Prostate gland (tissue), 2 donors: ENCODE data around the gene PARP8. TPM values are rescaled to one million over a fixed set of nuclear protein-coding genes. Genes with fewer than 3 reads are reported as not detected.
"Not testable (repeated sequence)": the region's sequence is repeated elsewhere in the genome, so short reads cannot be mapped to it uniquely, and the experiment has no call there.

Experiments used
- DNase-seq: peaks from one replicate; pipeline ENCODE4 v3.0.0-alpha.2; 2019; ENCODE audit warnings: low spot score
- H3K27ac ChIP-seq, 2 donors: fragments of 200-600 bp; sonication (generic); 2 replicates each; pipeline ENCODE4 v1.5.1; 2017 to 2019
- H3K27me3 ChIP-seq: fragments of 200-600 bp; sonication (generic); replicated peaks from 2 replicates; pipeline ENCODE4 v1.5.1; 2019; ENCODE audit not compliant: insufficient read depth
- H3K36me3 ChIP-seq, 2 donors: fragments of 200-600 bp; sonication (generic); 1 replicate in 1 of 2; 2 replicates in 1 of 2; pipeline versions ENCODE4 v1.5.1 to v1.8.1; 2017 to 2019
- H3K4me1 ChIP-seq: fragments of 200-600 bp; sonication (generic); replicated peaks from 2 replicates; pipeline ENCODE4 v1.5.1; 2019
- H3K4me3 ChIP-seq, 2 donors: fragments of 200-600 bp; sonication (generic); 2 replicates each; pipeline ENCODE4 v1.5.1; 2017 to 2019
- H3K9me3 ChIP-seq: fragments of 200-600 bp; sonication (generic); 2 replicates; pipeline ENCODE4 v1.5.1; 2017
- POLR2A ChIP-seq: fragments of 450-650 bp; IDR thresholded peaks from one replicate; pipeline ENCODE4 v1.6.1; 2016; ENCODE audit warnings: antibody characterized with exemption, mild to moderate bottlenecking
- POLR2AphosphoS5 ChIP-seq: sonication (generic); formaldehyde crosslinking; IDR thresholded peaks from one replicate; pipeline ENCODE4 v1.6.1; 2017; ENCODE audit warnings: antibody characterized with exemption
- WGBS: methylation state at CpG from one replicate; pipeline ENCODE4 v1.1.5; 2018; 5-methylcytosine and 5-hydroxymethylcytosine counted together
- intact Hi-C: fragments of 100-400 bp; cut with DNase I; formaldehyde crosslinking; loops from one replicate; pipeline ENCODE4 v1.14.2; 2022
- total RNA-seq, 2 donors: library from RNA; depleted of rRNA; stranded (reverse); fragments of >200 nt; gene quantifications; one replicate each; pipeline ENCODE4 v1.1.0, GENCODE V29; 2016
- TF ChIP-seq, protein P1 (sequence below), 4 experiments: fragments of 200-600 bp in 2 of 4; fragments of 450-650 bp in 2 of 4; sonication (generic) in 2 of 4; IDR thresholded peaks; 1 replicate in 3 of 4; 2 replicates in 1 of 4; pipeline ENCODE4 v1.5.1; 2016 to 2019; ENCODE audit warnings: antibody characterized with exemption in 4 of 4, mild to moderate bottlenecking in 2 of 4, moderate library complexity in 2 of 4

PARP8 gene
- total RNA-seq, 2 donors from 2014 or later: 21.8 TPM

DNA sequence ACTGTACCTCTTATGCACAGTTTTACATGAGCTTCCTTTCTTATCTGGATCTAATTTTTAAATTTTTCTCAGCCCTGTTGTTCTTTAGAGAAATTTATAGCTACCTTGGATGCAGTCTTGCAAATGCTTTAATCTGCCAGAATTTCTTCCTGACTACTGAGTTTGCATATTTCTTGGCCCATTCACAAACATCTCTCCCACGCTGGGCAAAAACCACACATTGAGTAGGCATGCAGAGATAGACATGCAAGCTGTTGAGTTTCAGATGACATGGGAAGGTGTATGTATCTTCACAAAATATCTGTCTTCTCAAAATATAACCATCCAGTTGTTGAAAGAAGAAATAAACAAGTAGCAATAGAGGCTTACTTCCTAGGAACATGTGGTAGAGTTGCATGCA lies 101.2 kb downstream of the PARP8 start:
- no peaks in the 10 kb centered on the region for H3K36me3 ChIP-seq
- no peaks in the 10 kb centered on the region for H3K9me3 ChIP-seq
- H3K27ac ChIP-seq: no peak overlapping the region
- 72% methylated on average over 1 of the region's 1 CpG for WGBS
- TF ChIP-seq, protein P1, sequence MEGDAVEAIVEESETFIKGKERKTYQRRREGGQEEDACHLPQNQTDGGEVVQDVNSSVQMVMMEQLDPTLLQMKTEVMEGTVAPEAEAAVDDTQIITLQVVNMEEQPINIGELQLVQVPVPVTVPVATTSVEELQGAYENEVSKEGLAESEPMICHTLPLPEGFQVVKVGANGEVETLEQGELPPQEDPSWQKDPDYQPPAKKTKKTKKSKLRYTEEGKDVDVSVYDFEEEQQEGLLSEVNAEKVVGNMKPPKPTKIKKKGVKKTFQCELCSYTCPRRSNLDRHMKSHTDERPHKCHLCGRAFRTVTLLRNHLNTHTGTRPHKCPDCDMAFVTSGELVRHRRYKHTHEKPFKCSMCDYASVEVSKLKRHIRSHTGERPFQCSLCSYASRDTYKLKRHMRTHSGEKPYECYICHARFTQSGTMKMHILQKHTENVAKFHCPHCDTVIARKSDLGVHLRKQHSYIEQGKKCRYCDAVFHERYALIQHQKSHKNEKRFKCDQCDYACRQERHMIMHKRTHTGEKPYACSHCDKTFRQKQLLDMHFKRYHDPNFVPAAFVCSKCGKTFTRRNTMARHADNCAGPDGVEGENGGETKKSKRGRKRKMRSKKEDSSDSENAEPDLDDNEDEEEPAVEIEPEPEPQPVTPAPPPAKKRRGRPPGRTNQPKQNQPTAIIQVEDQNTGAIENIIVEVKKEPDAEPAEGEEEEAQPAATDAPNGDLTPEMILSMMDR (IDR thresholded peaks at IDR 0.05): no peak
- no peak for TF ChIP-seq POLR2AphosphoS5
- no peak for TF ChIP-seq POLR2A
- H3K27me3 ChIP-seq: no peaks in the 10 kb centered on the region
- no peak for DNase-seq
- intact Hi-C loops: no loop called here
- H3K4me1 ChIP-seq: no peaks in the 10 kb centered on the region
- no peak overlapping the region for H3K4me3 ChIP-seq

- TF ChIP-seq, protein P1 (IDR thresholded peaks at IDR 0.05): no peak
- TF ChIP-seq POLR2AphosphoS5 (no peak), POLR2A (no peak)
- DNase-seq: no peak
- WGBS: 89% methylated on average over 4 of the region's 4 CpGs
These were observed 102.2 kb downstream of the PARP8 start for GRCh38 chr5:50768634-50769033.

DNA sequence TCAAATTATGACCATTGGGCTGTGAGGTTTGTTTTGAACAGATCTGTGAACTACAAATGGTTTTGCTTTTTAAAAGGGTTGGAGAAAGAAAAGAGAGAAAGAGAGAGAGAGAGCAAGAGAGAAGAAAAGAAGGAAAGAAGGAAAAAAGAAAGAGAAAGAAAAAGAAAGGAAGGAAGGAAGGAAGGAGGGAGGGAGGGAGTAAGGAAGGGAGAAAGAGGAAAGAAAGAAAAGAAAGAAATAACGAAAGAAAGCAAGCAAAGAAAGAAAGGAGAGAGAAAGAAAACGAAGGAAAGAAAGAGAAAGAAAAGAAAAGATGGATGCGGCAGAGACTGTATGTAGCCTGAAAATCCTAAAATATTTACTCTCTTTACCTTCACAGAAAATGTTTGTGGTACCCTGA lies 104.0 kb downstream of the PARP8 start:
- Histone ChIP-seq H3K9me3 (no peaks in the 10 kb centered on the region), H3K4me1 (no peaks in the 10 kb centered on the region), H3K4me3 (no peak overlapping the region), H3K27me3 (no peaks in the 10 kb centered on the region), H3K27ac (no peak overlapping the region), H3K36me3 (no peaks in the 10 kb centered on the region)
- 94% methylated on average over 3 of the region's 3 CpGs for WGBS
- intact Hi-C loops: no loop called here
- DNase-seq: no peak
- no peak for TF ChIP-seq POLR2AphosphoS5
- TF ChIP-seq, protein P1 (IDR thresholded peaks at IDR 0.05): no peak
- no peak for TF ChIP-seq POLR2A

More at GRCh38 chr5:50768634-50769033, 102.2 kb downstream of the PARP8 start:
- H3K27ac ChIP-seq: no peak overlapping the region
- intact Hi-C loops: no loop called here
- no peak overlapping the region for H3K4me3 ChIP-seq
- no peaks in the 10 kb centered on the region for H3K27me3 ChIP-seq
- no peaks in the 10 kb centered on the region for H3K9me3 ChIP-seq
- no peaks in the 10 kb centered on the region for H3K4me1 ChIP-seq
- H3K36me3 ChIP-seq: no peaks in the 10 kb centered on the region

GRCh38 chr5:50774446-50775175 lies 108.2 kb downstream of the PARP8 start:
- H3K4me1 ChIP-seq, H3K36me3 ChIP-seq, H3K4me3 ChIP-seq, intact Hi-C loops, H3K27me3 ChIP-seq, DNase-seq, H3K9me3 ChIP-seq, H3K27ac ChIP-seq: not testable (repeated sequence)
- 97% methylated on average over 36 of the region's 51 CpGs for WGBS

GRCh38 chr5:50786073-50786472 lies 119.6 kb downstream of the PARP8 start:
- no peaks in the 10 kb centered on the region for H3K36me3 ChIP-seq
- DNase-seq: no peak
- H3K4me3 ChIP-seq: no peak overlapping the region
- intact Hi-C loops: no loop called here
- no peaks in the 10 kb centered on the region for H3K27me3 ChIP-seq
- no peak overlapping the region for H3K27ac ChIP-seq
- no peaks in the 10 kb centered on the region for H3K4me1 ChIP-seq
- no peaks in the 10 kb centered on the region for H3K9me3 ChIP-seq
- TF ChIP-seq POLR2AphosphoS5 (no peak), POLR2A (no peak)
- TF ChIP-seq, protein P1 (IDR thresholded peaks at IDR 0.05): no peak
